CD4-positive, CD25-positive, alpha-beta regulatory T cell (primary cell): Measurements from ENCODE around the gene BBIP1. TPM values are rescaled to one million over a fixed set of nuclear protein-coding genes. Genes with fewer than 3 reads are reported as not detected.

Experiments
- ATAC-seq, 2 donors: fragments of 150-1000 bp; cut with Tn5 transposase; one replicate each; pipeline ENCODE4 v1.10.0; 2021; ENCODE audit warnings: low read depth in 2 of 2, moderate number of reproducible peaks in 2 of 2, moderate library complexity in 1 of 2
- DNase-seq, 3 donors: peaks; one replicate each; pipeline versions ENCODE4 v3.0.0 to v3.0.0-alpha.2; 2012 to 2022; ENCODE audit warnings: mixed read lengths in 1 of 3
- H3K27ac ChIP-seq: one replicate; pipeline ENCODE4 v1.7.0; 2013; ENCODE audit warnings: mild to moderate bottlenecking, low read length; ENCODE audit not compliant: insufficient read depth, poor library complexity, severe bottlenecking
- H3K27me3 ChIP-seq: one replicate; pipeline ENCODE4 v1.7.0; 2013; ENCODE audit warnings: low read length; ENCODE audit not compliant: control insufficient read depth, insufficient read depth
- H3K36me3 ChIP-seq: one replicate; pipeline ENCODE4 v1.7.0; 2013; ENCODE audit warnings: mild to moderate bottlenecking, low read length, moderate library complexity; ENCODE audit not compliant: control insufficient read depth, insufficient read depth
- H3K4me1 ChIP-seq: 2 replicates; pipeline ENCODE4 v1.7.0; 2013; ENCODE audit warnings: mild to moderate bottlenecking, low read length; ENCODE audit not compliant: insufficient read depth, control insufficient read depth, poor library complexity, severe bottlenecking
- H3K4me3 ChIP-seq: one replicate; pipeline ENCODE4 v1.7.0; 2013; ENCODE audit warnings: low read depth, mild to moderate bottlenecking, low read length, moderate library complexity
- H3K9me3 ChIP-seq, 2 experiments: 1 replicate in 1 of 2; 2 replicates in 1 of 2; pipeline ENCODE4 v1.7.0; 2013; ENCODE audit warnings: low read length in 2 of 2, mild to moderate bottlenecking in 1 of 2, moderate library complexity in 1 of 2; ENCODE audit not compliant: control insufficient read depth in 2 of 2
- H3K27ac Mint-ChIP-seq, 3 donors: one replicate each; pipeline ENCODE4 v1.8.0; 2020 to 2022; ENCODE audit warnings: mild to moderate bottlenecking in 3 of 3, mixed read lengths in 3 of 3, moderate library complexity in 2 of 3
- H3K27me3 Mint-ChIP-seq: one replicate; pipeline ENCODE4 v1.8.0; 2022; ENCODE audit warnings: mild to moderate bottlenecking, mixed read lengths
- H3K36me3 Mint-ChIP-seq: one replicate; pipeline ENCODE4 v1.8.0; 2020; ENCODE audit warnings: mixed read lengths
- H3K4me1 Mint-ChIP-seq, 4 donors: one replicate each; pipeline ENCODE4 v1.8.0; 2020 to 2022; ENCODE audit warnings: mixed read lengths in 4 of 4, mild to moderate bottlenecking in 1 of 4
- H3K4me3 Mint-ChIP-seq, 4 donors: one replicate each; pipeline ENCODE4 v1.8.0; 2020 to 2022; ENCODE audit warnings: mild to moderate bottlenecking in 4 of 4, mixed read lengths in 4 of 4, moderate library complexity in 3 of 4
- H3K9me3 Mint-ChIP-seq, 7 donors: one replicate each; pipeline ENCODE4 v1.8.0; 2020 to 2022; ENCODE audit warnings: mixed read lengths in 7 of 7, mild to moderate bottlenecking in 3 of 7, moderate library complexity in 2 of 7
- polyA plus RNA-seq, 4 donors: library from polyadenylated mRNA; unstranded; fragments of 300-500 nt; fragmentation: Illumina TruSeq; gene quantifications; one replicate each; pipeline ENCODE4 v1.2.3, GENCODE V29; 2021
- total RNA-seq: library from RNA; stranded (reverse); gene quantifications from one replicate; pipeline ENCODE4 v1.2.3, GENCODE V29; 2022

BBIP1 gene
- total and polyA plus RNA-seq, 5 donors from 2014 or later: 34.1 to 42.3 (median 39.3) TPM

GRCh38 chr10:110851020-110851612 lies 67.9 kb downstream of the BBIP1 start:
- no peak overlapping the region for H3K4me3 Mint-ChIP-seq
- H3K9me3 Mint-ChIP-seq: peaks cover 0 to 4% (median 0%) of the 10 kb centered on the region in 7 donors
- Histone ChIP-seq H3K4me3 (no peak overlapping the region), H3K9me3 (no peaks in the 10 kb centered on the region), H3K27me3 (no peaks in the 10 kb centered on the region), H3K36me3 (no peaks in the 10 kb centered on the region), H3K27ac (no peak overlapping the region), H3K4me1 (peaks cover 13% of the 10 kb centered on the region)
- H3K27ac Mint-ChIP-seq: no peak overlapping the region
- H3K27me3 Mint-ChIP-seq: no peaks in the 10 kb centered on the region
- no peaks in the 10 kb centered on the region for H3K36me3 Mint-ChIP-seq
- DNase-seq (no peak), ATAC-seq (no peak)
- peaks cover 21 to 61% (median 31%) of the 10 kb centered on the region in 4 donors for H3K4me1 Mint-ChIP-seq

- no peaks in the 10 kb centered on the region for H3K36me3 ChIP-seq
- no peaks in the 10 kb centered on the region for H3K27me3 ChIP-seq
- H3K27me3 Mint-ChIP-seq: no peaks in the 10 kb centered on the region
- H3K4me3 ChIP-seq: no peak overlapping the region
- no peak for ATAC-seq
- no peak overlapping the region for H3K4me3 Mint-ChIP-seq
- no peak for DNase-seq
- H3K9me3 Mint-ChIP-seq: peaks cover 0 to 4% (median 0%) of the 10 kb centered on the region in 7 donors
- no peak overlapping the region for H3K27ac ChIP-seq
- H3K27ac Mint-ChIP-seq: no peak overlapping the region
- H3K9me3 ChIP-seq: no peaks in the 10 kb centered on the region
- no peaks in the 10 kb centered on the region for H3K36me3 Mint-ChIP-seq
- peaks cover 13% of the 10 kb centered on the region for H3K4me1 ChIP-seq
- peaks cover 16 to 61% (median 30%) of the 10 kb centered on the region in 4 donors for H3K4me1 Mint-ChIP-seq
Measured at GRCh38 chr10:110850099-110850498, 68.9 kb downstream of the BBIP1 start.

Other genes with a start within 250 kb of the BBIP1 start
- gene PDCD4, start 47.3 kb downstream of the BBIP1 start, total RNA-seq: 213 TPM
- gene PDCD4, start 47.3 kb downstream of the BBIP1 start, polyA plus RNA-seq: 100 to 1,000 TPM; 167 to 224 (median 195) TPM
- 91.3 TPM for gene SHOC2, start 424 bp upstream of the BBIP1 start, total RNA-seq
- 10 to 100 TPM; 62.1 to 68.0 (median 64.1) TPM for gene SHOC2, start 424 bp upstream of the BBIP1 start, polyA plus RNA-seq
- 0.22 TPM for gene ADRA2A, start 157.8 kb upstream of the BBIP1 start, total RNA-seq
- gene ADRA2A, start 157.8 kb upstream of the BBIP1 start, polyA plus RNA-seq: not detected